HG03097 (cell line): Measurements from ENCODE around the gene LAMTOR2.

Source experiments
- ATAC-seq: cut with Tn5 transposase; IDR thresholded peaks from one replicate; pipeline ENCODE4 v1.9.1; 2021; ENCODE audit not compliant: unreplicated experiment, low FRiP score

The LAMTOR2 gene

DNA sequence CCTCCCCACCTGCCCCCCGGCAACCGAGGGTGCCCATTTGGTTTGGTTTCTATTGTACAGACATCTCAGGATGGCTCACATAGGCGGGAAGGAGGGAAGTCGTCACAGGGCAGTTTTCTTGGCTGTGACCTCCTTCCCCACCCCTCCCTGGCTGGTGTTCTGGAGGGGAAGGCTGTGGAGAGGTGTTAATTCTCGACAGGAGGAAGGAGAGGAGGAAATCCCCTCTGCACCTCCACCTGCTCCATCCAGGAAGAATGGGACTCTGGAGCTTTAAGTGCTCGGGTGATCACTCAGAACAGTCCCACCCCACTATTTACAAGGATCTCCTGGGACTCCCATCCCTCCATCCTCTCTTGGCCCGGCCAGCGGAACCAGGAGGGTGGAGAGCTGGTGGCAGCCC lies 20.1 kb downstream of the LAMTOR2 start:
- ATAC-seq, result no peak

DNA sequence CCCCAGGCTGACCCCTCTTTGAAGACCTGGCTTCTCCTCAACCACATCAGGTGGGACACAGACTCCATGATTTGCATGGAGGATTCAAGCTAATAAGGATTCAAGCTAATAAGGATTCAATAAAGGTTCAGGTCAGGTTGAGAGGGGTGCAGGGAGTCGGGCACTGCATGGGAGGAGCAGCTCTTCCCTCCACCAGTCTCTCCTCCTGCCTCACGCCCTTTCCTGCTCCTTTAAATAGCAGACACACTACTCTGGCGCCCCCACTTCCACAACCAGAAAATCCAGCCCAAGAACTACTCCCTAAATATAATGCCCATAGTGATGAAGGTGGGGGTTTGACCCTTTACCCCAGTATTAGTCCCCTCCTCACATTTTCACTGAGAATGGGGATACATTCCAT lies 20.6 kb downstream of the LAMTOR2 start:
- ATAC-seq, result no peak

DNA sequence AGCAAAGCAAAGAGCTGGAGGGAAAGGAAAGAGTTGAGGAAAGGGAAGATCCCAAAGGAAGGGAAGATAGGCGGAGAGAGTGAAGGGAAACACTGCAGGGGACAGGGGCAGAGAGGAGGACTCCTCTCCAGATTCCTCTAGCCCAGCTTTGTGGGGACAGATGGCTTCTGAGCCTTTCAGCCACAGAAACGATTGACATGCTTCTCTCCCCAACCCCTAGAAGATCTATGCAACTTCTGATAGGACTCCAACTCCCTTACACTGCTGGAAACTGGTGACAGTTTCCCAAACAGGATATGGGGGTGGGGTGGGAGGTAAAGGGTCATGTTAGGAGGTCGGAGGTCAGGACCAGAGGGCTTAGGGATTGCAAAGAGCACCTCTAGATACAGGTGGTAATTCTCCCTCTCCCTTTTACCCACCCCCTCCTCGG lies 21.2 kb downstream of the LAMTOR2 start:
- ATAC-seq, result no peak

DNA sequence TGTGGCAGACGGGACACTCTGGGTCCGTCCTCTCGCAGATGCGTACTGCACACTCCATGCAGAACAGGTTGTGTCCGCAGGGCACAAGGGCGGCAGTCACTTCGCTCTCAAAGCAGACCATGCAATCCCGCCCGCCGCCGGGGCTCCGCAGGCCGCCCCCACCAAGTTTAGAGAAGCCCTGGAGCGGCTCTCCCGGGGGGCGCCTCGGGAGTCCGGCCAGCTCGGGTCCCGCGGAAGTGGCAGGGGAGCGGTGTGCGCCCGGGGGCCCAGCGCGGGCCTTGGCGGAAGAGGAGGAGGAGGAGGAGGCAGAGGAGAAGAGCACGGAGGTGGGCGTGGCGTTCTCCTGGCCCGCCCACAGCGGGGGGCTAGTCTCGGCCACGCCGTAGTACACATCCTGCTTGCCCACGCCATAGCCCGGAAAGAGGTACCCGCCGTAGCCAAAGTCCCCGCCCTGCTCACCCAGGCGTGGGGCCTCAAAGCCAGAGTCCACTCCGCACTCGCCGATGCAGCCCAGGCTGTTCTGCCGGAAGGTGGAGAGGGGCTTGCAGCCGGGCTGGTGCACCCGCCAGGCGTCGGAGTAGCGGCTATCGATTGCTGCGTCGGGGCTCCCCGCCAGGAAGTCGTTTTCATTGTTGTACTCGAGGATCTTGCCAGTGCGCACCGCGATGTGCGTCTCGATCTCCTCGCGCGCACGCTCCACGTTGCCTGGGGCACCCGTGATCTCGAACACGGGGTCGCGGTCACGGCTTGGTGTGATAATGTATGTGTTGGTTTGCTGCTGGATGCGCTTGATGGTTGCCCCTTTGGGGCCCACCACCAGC lies 22.2 kb downstream of the LAMTOR2 start:
- no peak for ATAC-seq

DNA sequence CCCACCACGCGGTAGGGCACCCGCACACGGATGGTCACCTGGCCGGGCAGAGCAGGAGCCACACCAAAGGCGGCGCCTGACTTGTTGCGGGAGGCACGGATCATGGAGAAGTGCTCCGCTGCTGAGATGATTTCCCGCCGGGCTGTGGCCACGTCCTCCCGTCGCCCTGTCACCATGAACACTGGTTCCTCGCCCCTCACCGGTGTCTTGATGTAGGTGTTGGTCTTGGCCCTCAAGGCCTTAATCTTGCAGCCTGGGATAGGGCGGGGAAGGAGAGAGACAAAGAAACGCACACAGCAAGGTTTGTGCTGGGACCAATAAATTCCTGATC lies 22.8 kb downstream of the LAMTOR2 start:
- no peak for ATAC-seq

DNA sequence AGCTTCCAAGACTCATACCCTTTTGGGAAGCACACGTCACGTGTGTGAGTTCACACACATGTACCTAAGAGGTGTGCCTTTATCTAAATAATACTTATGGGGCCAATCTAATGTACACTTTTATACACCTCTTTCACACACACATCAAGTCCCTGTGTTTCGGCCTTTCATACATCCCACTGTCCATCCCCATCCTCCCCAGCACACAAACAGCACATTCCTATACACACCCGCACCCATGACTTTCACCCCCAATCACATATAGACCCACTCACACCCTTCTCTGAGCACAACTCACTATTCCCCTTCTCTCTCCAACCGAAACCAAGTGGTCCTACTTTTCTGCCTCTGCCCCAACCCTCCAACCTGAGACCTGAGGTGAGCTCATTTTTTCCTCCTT lies 24.1 kb downstream of the LAMTOR2 start:
- ATAC-seq, result no peak

DNA sequence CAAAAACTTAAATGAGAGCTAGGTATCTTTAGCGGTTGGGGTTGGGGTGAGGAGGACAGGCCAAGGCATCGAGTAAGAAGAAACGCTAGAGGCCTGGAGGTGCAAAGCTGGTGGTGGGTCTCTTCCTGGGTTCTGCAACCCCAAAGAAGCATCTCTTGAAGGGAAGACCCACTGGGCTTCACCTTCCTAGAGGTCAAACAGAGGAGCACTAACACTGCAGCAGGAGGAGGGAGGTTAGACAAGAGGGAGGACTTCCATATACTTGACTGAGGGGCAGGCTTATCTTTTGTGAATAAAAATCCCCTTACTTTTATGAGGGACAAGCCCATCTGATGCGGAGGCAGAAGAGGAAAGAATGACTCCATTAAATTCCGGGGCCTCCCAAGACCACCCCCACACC lies 25.2 kb downstream of the LAMTOR2 start:
- no peak for ATAC-seq

DNA sequence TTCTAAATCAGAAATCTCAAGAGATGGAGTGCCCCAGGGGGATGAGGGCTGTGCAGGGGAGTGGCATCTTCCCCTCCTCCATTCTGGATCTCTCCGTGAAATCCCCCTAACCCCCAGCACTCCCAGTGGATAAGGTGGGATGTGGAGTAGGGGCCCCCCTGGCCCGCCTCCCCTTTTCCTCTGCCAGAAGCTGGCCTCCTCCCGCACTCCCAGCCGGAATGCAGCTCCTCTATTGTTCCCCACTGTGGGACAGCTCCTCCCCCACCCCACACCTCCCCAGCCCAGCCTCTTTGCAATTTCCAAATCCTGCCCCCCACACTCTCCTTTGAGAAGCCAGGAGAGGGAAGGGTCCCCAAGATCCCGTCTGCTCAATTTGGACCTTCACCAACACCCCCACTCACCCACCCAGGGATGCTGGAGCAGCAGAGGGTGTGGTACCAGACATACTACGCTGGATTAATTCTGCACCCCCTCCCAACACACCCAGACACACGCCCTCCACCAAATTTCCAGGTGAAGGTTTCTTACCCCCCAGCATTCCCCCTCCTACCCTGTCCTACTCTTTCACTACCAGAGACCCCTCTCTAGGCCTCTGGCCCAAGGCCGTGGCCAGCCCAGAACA lies 25.8 kb downstream of the LAMTOR2 start:
- ATAC-seq, result no peak

DNA sequence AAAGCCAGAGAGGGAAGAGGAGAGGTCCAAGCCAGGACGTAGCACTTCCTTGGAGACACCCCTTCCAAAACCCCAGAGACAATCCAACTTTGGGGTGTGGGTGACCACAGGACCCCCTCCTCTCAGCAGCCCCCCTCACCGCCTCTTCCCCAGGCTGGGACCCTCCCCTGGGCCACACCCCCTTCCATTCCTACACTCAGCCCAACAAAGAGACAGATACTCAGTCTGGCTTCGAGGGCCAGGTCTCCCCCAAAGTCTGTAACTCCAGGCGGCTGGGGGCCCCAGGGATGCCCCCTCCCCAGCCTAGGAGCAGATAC lies 26.2 kb downstream of the LAMTOR2 start:
- ATAC-seq, result no peak

DNA sequence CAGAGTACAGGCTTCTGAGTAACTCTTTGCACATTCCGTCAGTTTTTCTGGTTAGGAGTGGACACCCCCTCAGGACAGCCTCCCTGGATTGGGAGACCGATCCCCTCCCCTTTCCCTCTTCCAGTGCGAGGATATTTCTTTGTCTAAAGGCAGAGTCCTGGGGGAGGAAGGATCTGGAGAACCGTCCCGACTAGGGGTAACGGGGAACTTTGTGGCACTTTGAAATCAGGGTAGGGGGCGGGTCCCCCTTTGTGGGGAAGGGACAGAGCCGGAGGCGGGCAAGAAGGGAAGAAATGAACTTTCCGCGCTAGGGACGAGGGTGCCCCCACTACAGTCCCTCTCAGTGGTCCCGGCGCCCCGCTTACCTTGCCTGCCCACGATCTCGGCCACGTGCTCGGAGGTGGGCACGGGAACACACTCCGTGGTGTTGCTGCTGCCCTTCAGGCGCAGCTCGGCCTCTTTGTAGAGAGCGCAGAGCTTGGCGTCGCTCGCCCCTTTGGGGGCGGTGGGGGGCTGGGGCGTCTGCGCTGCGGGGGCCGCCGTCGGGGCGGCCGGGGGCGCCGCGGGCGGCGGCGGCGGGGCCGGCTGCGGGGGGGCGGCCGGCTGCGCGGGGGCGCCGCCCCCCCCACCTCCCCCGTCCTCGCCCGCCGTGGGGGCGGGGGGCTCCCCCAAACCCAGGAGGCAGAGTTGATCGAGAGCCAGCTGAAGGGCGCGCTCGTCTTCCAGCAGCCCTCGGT lies 26.8 kb downstream of the LAMTOR2 start:
- no peak for ATAC-seq

DNA sequence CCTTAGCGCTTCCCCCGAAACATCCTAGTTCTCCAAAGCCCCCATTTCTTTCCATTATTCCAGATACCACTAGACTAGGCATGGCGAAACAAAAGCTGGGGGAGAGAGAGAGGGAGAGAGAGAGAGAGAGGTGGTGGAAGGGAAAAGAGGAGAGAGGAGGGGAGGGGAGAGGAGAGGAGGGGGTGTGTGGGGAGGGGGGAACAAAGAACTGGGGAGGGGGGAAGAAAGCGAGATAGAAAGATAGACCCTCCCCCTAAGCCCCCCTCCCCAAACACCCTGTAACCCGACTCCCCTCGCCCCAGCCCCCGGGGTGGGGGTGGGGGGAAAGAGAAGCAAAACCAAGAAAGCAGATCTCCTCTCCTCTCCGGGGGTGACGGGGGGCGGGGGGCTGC lies 27.3 kb downstream of the LAMTOR2 start:
- ATAC-seq, result no peak

DNA sequence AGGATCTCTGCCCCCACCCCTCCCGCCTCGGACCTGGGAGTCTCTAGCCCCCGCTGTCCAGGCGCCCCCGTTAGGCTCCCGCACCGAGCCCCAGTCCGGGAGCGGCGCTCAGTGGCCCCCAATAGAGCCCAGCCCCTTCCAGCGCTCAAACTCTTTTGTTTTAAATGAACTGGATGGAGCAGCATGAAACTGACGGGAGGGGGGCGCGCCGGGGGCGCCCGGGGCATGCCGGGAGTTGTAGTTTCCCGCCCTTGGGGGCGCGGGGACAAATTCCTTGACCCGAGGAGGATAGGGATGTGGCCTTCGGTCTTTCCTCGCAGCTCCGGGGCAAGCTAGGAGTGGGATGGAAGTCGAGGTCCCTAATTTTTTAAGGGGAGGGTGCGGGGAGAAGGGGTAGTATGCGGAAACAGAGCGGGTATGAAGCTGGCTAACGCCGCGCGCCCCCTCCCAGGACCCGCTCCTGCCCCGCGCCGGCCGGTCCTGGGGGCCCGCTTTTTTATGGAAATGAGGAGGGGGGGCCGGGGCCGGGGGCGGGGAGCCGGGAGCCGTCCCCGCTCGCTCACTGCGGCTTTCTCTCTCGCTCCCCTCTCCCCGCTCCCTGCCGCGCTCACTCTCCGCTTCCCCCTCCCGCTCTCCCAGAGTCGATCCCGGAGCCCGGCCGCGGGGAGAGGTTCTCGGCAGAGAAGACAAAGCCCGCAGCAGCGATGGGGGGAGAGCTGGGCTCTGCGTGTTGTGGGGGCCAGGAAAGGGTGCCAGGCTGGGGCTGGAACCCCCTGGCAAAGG lies 27.9 kb downstream of the LAMTOR2 start, which contains the start of gene MEX3A:
Gene MEX3A, minus strand, starts transcription at position 157 of the 783 bp plus-strand sequence. CDS start 467 bp downstream, outside the sequence.
- no peak for ATAC-seq

DNA sequence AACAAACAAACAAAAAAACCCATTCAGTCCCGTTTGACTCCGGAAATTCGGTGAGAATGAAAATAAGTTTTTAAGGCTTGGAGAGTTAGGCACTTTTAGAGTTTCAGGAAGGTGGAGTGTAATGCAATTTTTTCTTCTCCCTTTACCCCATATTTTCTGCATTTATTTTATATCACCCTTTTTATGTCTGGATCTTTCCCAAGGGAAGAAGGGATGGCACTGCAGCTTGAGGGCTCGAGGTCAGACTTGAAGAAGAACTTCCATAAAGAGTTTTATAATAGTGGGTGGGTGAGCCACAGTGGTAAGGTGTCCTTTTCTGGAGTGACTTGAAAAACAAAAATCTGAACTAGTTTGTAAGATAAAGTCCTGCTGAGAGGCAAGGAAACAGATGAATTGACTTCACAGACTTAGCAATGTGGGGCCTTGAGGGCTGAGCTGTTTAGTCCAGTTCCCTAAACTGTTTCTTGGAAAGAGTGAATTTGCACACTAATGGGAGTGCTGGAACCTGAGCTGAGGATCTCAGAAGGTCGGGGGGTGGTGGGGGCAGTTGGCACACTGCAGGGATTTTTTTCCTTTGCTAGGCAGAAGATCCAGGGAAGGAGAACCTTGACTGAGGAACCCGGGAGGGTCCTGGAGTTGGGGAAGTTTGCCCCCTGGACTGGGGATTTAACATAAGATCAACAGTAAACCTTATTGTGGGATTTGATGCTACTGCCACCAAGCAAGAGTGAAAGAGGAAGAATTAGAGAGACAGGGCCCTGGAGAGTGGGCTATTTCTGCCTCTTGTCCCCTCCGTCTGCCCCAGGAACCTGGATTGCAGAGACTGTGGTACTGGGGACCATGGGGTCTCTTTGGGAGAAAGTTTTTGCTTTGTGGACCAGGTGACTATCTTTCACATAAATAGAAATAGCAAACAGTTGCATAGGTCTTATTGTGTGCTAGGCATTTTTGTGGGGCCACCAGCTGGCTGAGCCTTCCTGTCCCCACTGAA lies 29.5 kb downstream of the LAMTOR2 start:
- ATAC-seq, result no peak

DNA sequence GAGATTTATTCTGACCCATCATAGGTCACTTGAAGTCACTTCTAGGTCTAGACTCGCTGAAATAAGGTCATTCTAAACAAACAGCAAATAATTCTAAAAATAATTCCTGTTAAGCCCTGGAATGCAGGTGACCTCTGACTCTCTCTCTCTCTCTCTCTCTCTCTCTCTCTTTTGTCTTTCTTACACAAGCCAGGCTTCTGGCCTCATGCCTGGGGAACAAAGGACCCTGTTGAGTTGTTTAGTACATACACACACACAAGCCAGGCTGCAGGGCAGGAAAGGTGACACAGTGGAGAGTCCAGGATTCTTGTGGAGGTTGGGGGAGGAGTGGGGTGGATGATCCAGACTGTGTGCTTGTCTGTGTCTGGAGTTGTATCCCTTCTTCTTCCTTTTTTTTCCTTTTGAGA lies 31.7 kb downstream of the LAMTOR2 start:
- no peak for ATAC-seq

DNA sequence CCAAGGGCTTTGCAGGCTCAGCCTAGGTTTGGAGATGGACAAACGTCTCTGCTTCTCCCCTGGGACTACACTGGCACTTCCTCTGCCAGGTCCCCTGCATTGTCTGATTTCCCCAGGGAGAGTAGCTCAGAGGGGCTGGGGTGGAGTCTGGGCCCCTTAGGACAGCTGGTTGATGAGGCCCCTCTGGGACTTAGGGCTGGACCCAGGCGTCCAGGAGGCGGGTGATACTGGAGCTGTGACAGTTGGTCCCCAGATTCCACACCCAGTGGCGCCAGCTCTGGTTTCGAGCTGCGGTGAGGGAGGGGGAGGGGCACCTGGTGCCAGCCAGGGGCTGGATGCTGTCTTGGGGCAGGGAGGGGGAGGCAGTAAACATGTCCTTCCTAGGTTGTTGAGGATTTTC lies 35.1 kb downstream of the LAMTOR2 start:
- ATAC-seq, result no peak

DNA sequence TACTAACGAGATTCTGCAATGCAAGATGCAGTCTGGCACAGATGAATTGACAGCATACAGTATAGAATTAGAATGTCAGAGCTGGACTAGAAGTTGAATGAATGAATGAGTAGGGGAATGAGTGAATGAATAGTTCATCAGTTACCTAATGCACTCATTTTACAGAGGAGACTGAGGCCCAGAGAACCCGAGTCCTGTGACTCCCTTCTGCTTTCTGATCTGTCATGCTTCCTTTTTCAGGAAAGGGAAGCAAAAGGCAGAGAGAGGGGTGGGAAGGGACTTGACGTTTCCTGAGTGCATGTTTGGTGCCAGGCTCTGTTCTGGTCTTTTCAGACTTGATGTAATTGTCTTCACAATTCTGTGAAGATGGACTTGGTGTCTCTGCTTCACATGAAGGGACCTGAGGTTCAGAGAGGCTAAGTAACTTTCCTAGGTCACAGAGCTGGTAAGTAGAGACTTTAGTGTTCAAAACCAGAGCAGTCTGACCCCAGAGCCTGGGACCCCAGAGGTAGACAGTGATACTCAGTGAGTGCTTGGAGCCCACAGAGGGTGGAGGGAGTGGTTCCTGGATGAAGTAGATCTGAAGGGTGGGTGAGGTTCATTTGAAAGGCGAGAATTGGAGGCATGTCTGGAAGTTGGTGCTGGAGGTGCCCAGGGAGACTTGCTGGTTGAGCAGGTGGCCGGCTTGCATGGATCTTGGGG lies 35.7 kb downstream of the LAMTOR2 start:
- no peak for ATAC-seq

DNA sequence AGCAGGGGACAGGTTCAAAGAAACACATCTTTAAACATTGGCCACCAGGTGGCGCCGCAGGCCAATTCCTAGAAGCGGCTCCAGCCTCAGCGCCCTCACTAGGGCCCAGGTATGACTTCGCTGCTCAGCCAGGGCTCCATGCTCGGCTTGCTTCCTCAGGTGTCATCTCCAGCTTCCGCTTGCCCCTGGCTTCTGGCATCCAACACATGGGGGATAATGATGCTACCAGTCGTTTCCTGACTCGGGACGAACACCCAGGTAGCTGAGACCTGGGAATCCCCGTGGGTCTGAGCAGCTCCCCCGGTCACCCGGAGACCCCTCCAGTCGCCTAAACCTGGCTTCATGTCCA lies 36.2 kb downstream of the LAMTOR2 start:
- no peak for ATAC-seq

DNA sequence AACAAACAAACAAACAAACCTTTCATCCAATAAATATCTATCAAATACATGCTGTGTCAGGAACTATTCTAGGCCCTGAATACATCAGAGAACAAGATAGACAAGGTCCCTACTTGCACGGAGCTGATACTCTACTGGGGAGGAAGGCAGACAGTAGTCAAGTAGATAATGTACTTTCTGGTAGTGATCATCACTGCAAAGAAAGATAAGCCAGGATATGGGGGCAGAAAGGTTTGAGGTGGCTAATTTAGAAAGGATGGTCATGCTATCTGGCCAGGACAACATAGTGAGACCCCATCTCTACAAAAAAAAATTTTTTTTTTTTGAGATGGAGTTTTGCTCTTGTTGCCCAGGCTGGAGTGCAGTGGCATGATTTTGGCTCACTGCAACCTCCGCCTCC lies 37.0 kb downstream of the LAMTOR2 start:
- ATAC-seq, result no peak

DNA sequence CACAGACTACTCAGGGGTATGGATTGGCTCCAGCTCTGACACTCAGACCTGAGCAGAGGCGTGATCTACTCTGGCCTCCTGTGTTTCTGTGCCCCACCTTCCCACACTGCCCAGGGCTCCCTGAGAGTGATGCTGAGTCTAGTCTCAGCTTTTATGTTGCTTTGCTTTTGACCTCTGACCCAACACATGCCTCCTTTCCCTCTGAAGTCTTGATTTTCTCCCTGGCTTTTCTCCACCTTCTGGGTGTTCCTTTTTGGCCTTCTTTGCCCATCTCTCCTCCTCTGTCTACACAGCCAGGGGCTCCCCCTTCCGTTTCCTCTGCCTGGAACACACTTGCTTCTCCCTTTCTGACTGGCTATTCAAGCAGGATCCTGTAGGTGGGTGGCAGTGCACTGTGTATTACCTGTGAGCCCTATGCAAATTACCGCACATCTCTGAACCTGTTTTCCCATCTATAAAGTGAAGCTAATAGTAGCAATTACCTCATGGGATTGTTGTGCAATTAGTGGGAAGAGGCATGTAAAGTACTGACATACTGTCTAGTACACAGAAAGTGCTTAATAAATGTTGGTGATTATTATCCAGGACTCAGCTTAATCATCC lies 41.4 kb downstream of the LAMTOR2 start:
- no peak for ATAC-seq
